ENCODE data around the gene UBE2I. TPM values are rescaled to one million over a fixed set of nuclear protein-coding genes. Genes with fewer than 3 reads are reported as not detected.

UBE2I gene
- polyA plus RNA-seq, 12 donors = 78.4 to 213 (median 104) TPM; not detected in 1

- DNase-seq = no peak
Measured at GRCh38 chr16:1274767-1275166, 34.7 kb upstream of the UBE2I start.

- DNase-seq = no peak
Measured at GRCh38 chr16:1275791-1276579, 33.5 kb upstream of the UBE2I start.

GRCh38 chr16:1276580-1276878 lies 32.9 kb upstream of the UBE2I start:
- no peak for DNase-seq

DNA sequence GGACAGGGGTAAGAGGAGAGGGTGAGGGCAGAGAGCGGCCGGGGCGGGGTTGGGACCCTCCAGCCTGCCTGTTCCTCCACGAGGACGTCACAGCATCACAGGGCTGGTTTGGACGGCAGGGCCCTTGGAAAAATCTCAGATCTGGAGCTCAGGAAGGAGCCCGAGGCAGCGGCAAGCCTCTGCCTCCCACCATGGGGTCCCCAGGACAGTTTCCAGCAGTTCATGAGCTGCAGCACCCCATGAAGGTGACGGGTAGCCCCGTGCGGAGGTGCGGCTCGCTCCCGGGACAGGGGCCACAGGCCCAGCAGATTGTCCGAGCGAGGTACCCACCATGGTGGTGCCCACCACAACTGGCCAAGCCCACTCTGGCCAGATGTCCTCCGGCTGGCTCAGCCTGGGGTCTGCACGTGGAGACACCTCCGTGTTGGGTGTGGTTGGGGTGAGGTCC lies 32.3 kb upstream of the UBE2I start:
- DNase-seq = no peak

- DNase-seq = no peak
Measured at GRCh38 chr16:1277617-1278282, 31.7 kb upstream of the UBE2I start.

GRCh38 chr16:1278477-1278876 lies 31.0 kb upstream of the UBE2I start:
- DNase-seq = no peak

DNA sequence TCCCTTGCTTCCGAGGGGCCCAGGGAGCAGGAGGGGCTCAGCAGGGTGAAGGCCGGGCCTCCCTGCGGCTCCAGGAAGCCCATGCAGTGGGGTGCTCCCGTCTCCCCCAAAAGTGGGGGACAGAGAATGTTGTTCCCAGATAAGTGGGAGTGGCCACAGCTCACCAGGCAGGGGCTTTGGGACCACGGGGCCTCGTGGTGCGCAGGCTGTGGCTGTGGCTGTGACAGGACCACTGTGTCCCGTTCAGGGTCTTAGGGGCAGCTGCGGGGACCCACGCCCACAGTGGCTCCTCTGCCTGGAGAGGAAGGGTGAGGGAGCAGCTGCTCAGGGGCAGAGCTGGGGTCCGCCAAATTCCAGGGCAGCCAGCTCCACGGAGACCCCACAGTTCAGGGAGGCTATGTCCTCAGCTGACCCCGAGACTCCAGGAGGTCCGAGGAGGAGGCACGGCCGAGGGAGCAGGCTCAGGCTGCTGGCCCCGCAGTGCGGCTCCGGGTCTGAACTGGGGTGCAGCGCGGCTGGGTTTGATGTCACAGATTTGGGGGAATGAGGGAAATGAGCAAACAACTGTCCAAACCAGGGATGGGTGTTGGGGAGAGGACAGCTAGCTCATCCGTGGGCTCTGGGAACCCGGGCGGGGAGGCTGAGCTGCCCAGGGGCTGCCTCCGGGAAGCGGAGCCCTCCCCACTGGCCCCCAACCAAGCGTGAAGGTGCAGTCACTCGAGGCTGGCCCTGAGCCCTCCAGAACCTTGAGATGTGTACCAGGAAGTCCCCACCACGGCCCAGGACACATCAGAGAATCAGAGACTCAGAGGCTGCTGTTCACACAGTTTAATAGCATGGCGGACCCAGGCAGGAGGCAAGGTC lies 30.1 kb upstream of the UBE2I start:
- DNase-seq = no peak

- DNase-seq = no peak
Measured at GRCh38 chr16:1279945-1280589, 29.4 kb upstream of the UBE2I start.

DNA sequence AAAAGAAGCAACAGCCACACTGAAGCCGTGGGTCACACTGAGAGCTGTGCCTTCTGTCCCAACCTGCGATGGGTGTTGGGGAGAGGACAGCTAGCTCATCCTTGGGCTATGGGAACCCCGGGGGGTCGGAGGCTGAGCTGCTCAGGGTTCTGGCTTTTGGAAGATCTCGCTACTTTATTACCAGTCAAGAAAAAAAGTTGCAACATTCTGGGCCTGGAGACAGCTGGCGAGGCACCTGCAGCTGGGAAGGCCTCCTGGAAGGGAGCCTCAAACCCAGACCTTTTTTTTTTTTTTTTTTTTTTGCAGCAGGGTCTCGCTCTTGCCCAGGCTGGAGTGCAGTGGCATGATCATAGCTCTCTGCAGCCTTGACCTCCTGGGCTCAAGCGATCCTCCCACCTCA lies 28.7 kb upstream of the UBE2I start:
- DNase-seq = no peak

GRCh38 chr16:1281517-1281916 lies 27.9 kb upstream of the UBE2I start:
- no peak for DNase-seq

DNA sequence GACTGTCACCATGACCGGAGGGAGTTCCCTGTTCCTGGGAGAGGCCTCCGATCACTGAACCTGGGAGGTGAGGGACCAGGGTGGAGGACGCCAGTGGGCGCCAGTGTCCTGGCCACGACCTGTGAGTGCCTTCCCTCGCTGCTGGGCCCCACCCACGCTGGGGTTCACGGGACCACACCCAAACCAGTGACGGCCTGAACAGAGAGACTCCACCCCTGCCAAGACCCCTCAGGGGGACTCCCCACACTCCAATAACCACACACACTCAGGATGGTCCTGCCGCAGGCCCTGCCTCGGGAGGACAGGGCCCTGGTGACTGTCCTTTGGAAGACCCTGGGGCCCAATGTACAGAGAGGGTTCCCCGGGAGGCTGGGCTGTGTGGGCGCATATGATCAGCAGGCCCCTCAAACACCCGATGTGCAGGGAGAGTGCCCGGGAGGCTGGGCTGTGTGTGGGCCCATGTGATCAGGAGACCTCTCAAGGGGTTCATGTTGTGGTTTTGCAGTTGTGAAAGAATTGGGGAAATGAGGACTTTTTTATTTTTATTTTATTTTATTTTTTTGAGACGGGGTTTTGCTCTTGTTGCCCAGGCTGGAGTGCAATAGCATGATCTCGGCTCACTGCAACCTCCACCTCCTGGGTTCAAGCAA lies 27.0 kb upstream of the UBE2I start:
- DNase-seq = no peak

GRCh38 chr16:1283296-1283695 lies 26.1 kb upstream of the UBE2I start:
- no peak for DNase-seq

DNA sequence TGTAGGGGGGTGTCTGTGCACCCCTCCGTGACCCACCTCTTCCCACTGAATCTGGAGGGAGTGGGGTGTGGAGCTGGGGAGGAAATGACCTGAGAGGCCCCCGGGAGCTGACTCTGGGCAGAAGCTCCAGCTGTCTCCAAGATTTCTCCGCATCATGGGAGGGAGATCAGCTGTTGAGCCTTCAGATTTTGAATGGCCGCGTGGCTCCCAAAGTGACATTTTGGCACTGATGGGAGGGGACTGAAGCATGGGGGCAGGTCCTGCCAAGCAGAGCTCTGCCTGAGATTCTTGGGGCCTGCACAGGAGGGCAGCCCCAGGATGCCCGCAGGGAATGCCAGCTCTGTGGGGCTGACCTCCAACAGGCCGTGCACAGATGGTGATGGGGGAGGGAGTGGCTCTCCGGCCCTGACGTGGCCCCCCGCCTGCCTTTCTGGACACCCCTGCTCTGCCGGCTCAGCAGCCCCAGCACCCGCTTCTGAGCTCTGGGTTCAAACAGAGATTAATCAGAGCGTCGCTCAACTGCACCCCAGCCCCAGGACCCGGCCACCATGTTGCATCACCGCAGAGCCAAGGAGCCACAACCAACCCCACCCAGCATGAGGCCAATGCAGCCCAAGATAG lies 25.3 kb upstream of the UBE2I start:
- DNase-seq = no peak

DNA sequence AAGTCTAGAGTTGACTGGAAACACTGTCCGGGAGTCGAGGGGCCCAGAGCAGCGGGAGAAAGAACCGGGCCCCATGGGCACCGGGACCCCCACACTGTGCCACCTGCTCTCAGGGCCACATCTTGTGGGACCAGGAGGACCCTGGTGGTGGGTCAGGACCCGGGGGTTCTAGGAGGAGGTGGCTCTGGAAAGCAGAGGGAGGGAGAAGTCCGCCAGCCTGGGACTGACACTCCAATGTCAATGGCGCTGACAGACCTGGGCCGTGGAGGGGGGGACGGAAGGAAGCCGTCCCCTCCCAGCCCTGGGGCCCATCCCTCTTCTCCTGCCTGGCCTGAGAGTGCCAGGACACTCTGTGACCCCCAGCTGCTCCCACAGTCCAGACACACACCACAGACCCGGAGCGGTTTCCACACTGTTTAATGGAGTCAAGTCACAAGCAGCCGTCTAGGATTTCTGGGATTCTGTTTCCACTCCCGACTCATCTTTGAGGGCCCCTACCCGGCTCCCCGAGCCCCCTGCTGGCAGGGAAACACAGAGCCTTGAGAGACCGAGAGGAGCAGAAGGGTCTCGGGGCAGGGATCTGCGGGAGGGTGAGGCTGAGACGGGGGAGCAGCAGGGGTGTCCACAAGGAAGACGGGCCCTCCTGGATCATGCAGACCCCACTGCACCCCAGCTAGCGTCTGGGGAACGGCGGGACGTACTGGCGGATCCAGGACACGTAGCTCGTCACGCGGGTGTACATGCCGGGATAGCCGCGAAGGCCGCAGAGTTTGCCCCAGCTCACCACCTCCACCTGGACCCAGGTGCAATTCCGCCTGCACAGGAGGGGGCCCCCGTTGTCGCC lies 23.5 kb upstream of the UBE2I start:
- no peak for DNase-seq

GRCh38 chr16:1286513-1287094 lies 22.8 kb upstream of the UBE2I start:
- no peak for DNase-seq

- no peak for DNase-seq
Measured at GRCh38 chr16:1287982-1288670, 21.3 kb upstream of the UBE2I start.

DNA sequence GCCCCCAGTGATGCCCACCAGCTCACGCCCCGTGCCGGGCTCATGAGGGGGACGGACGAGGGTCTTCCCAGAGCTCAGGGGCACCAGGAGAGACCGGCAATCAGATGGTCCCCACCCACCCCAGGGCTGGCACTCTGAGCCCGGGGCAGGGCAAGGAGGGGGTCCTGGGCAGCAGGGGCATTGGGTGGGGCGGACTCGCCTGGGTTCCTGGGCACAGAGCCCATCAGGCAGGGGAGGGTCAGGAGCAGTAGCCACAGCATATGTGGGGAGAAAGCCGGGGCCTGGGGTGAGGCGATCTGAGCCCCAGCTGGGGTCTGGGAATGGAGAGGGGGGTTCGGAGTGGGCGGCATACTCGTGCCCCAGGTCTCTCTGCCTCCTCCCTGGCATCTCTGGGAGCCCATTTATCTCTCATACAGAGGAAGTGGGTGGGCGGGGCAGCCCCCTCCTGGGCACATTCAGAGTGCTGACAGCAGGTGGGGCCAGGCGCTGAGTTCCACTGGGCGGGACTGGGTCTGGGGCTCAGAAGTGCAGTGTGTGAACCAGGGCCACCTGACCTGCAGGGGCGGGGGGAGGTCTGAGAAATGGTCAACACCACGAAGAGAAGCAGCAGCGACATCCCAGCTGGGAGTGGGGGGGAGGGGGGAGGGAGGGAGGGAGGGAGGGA lies 20.5 kb upstream of the UBE2I start:
- no peak for DNase-seq

DNA sequence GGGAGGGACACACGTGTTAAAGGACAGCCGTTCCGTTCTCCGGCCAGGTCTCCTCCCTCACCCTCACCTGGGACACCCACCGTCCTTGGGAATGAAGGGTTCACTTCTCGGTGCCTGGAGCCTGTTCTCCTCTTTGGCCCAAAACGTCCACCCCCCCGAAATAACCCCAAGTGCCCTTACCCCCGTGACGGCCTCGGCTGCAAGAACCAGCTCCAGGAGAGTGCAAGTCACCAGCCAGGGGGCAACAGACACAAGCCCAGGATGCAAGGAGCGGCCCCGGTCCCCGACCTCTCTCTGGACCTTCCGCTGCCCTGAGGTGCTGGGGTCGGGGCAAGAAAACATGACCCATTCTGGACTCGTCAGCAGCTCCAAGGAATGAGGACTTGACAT lies 20.0 kb upstream of the UBE2I start:
- DNase-seq = no peak

DNA sequence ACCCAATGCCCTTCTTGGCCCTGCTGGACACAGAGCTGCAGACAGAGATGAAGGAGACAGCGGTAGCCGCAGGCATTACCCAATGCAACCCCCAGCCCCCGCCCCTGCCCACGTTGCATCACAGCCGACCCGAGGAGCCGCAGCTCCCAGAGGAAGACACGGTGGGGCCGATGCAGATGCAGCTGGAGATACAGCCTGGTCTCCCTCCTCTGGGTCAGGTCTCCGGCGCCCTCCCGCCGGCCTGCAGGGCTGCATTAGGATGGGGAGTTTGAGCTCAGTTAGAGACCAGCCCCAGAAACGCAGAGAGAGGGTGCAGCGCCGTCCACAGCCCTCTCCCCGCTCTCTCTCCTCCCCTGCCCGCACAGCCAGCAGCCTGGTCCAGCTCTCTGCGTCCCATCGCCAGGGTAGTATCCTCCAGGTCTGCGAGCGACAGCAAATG lies 19.4 kb upstream of the UBE2I start:
- DNase-seq = no peak
